Measurements from ENCODE around the gene HTT.
A peak's percentile ranks its signal among the peaks of the same experiment; 100 is the strongest.
"Not testable (repeated sequence)": the region's sequence is repeated elsewhere in the genome, so short reads cannot be mapped to it uniquely, and the experiment has no call there.

The HTT gene

DNA sequence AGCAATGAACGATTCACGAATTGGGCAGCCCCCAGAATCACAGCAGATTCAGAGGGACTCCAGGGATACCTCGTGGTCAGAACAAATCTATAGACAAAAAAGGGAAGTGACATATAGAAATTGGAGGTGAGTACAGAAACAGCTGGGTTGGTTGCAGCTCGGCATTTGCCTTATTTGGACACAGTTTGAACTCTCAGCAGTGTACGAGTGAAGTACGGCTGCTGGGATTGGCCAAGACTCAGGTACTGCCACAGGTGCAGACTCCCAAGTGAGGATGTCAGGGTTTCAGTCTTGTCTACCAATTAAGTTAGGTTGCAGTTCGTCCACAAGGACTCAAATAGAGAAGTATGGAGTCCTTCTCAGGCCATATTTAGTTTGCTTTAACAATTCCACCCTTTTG is 28.3 kb upstream of the HTT start:
- DNase-seq (ENCODE audit: low spot score) = no peak

DNA sequence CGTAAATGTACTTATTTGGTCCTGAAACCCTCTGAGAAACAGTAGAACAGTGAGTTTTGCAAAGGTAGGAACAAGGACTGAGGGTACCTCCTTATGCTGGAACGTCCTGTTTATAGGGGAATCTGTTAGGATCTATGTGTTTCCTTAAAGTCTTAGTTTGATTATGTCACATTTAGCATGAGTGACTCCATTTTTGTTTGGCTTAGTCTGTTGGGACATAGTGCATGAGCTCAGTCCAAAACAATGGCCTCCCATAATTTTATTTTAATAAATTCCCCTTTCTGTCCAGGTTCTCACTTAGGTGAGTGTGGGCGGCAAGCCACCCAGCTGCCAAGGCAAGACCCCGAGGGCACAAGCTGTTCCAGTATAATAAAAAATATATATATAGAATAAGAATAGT is 27.9 kb upstream of the HTT start:
- DNase-seq (ENCODE audit: low spot score) = no peak

DNA sequence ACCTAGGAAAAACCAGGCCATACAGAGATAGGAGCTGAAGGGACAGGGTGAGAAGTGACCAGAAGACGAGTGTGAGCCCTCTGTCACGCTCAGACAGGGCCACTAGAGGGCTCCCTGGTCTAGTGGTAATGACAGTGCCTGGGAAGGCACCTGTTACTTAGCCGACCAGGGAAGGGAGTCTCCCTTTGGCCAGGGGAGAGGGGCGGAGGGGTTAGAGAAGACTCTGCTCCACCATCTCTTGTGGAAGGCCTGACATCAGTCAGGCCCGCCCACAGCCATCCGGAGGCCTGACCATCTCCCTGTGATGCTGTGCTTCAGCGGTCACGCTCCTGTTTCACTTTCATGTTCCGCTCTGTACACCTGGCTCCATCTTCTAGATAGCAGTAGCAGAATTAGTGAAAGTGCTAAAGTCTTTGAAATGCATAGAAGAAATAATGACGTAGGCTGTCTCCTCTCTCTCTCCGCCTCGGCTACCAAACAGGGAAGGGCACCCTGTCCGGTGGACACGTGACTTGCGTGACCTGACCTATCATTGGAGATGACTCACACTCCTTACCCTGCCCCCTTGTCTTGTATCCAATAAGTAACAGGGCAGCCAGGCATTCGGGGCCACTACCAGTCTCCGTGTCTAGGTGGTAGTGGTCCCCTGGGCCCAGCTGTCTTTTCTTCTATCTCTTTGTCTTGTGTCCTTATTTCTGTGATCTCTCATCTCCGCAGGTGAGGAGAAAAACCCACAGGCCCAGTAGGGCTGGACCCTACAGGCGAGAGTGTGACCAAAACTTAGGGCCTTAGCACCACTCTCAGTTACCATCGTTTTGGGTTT is 26.8 kb upstream of the HTT start:
- DNase-seq (ENCODE audit: low spot score) = peak; percentile 47

DNA sequence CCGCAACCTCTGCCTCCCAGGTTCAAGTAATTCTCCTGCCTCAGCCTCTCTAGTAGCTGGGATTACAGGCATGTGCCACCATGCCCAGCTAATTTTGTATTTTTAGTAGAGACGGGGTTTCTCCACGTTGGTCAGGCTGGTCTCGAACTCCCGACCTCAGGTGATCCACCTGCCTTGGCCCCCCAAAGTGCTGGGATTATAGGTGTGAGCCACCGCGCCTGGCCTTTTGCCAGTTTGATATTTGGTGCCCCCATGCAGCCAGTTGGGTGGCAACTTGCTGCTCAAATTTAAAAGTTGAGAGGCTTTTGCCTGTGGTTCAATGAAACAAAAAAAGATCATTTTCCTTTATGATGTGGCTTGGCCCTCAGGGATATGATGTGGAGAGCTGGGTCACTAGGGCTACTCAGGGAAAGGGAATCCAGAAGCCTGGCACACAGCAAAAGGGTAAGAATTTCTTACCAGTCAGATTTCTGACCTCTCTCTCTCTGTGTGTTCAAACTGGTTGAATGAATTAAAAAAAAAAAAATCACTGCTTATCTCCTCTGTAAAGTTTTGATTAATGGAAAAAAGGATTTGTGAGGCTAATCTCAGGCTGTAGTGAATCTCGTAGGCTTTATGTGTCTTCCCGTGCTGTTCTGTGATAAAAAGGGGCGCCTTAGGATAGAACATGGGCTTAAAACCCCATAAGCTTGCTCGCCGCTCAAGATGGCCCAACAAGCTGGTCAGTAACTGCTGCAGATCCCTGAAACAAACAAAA is 23.2 kb upstream of the HTT start:
- DNase-seq (ENCODE audit: low spot score) = not testable (repeated sequence)

GRCh38 chr4:3054169-3054759 is 20.2 kb upstream of the HTT start:
- DNase-seq (ENCODE audit: low spot score) = no peak

GRCh38 chr4:3059943-3060342 is 14.5 kb upstream of the HTT start:
- no peak for DNase-seq (ENCODE audit: low spot score)

- no peak for DNase-seq (ENCODE audit: low spot score)
These were observed 13.5 kb upstream of the HTT start for GRCh38 chr4:3060946-3061345.

GRCh38 chr4:3062471-3062870 is 12.0 kb upstream of the HTT start:
- no peak for DNase-seq (ENCODE audit: low spot score)

- no peak for DNase-seq (ENCODE audit: low spot score)
These were observed 8.9 kb upstream of the HTT start for GRCh38 chr4:3065551-3065950.

DNA sequence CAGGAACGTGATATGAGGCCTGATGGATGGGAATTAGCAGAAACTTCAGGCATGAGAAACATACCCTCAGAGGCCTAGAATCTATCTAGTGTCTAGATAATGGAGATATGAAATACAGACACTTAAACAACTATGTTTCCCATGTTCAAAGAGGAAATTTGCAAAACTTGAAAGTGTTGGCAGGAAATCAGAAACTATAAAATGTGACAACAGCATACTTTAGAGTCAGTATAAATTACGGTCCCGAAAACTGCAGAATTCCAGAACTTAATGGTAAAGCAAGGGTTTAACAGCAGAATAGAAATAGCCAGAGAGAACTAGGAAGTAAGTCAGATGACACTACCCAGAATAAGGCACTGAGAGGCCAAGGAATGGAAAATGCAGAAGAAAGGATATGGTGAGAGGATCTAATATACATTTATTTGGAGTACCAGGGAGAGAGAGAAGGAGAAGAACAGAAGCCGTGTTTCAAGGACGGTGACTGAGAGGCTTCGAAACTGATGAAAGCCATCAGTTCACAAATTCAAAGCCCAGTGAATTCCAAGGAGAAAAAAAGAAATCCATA is 7.6 kb upstream of the HTT start:
- no peak for DNase-seq (ENCODE audit: low spot score)

GRCh38 chr4:3067473-3068001 is 6.9 kb upstream of the HTT start:
- no peak for DNase-seq (ENCODE audit: low spot score)

DNA sequence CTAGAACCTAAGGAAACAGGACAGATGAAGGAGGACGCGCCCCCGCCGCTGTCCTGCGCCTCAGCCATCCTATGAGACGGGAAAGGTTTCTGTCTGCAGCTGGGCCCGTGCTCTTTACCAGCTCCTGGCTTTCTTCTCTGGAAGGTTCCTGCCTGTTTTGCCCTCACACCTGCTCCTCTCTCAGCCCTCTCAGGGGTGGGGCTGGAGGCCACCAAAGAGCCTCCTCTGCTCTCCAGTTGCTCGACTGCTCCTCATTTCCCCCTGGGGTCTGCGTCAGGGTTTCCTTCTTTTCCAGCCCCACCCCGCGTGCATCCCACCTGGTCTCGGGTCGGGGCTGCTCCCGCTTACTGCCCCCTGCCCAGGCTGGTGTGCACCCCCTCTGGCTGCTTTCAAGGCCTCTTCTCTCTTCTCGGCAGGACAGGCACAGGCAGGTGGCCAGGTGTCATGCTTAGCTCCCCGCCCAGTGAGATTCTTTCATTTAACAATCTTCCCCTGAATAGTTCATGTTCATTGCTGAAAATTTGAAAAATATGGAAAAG is 4.8 kb upstream of the HTT start:
- DNase-seq (ENCODE audit: low spot score) = no peak

DNA sequence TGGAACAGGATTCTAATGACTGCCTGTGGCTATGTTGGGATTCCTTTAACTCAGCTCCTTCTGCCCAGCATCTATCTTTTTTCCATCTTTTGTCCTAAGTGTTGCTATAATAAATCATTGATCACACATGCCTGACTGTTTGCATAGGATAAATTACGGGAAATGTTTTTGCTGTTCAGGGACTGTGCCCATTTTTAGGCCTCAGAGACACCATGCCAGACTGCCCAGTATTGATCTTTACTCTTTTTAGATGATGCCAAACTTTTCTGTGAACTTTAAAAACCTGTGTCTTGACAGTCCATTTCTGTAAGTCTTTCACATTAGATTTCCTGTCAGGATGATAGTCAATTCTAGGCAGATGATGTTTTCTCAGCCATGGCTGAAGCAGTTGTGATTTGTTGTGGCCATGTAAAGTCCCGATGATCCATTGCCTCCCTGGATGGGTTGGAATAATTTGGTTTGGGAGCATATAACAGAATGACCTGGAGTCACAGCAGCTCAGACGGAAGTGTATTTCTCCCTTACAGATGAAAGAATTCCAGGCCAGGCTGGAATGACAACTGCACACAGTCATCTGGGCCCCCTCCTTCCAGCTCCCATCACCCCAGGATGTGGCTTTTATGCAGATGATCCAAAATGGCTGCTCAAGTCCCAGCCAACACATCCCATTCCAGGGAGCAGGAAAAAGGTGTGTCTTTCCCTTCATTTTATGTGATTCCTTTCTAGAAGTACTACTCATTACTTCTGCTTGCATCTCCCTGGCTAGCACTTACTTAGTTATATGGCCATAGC is 3.6 kb upstream of the HTT start:
- DNase-seq (ENCODE audit: low spot score) = no peak

- DNase-seq (ENCODE audit: low spot score) = no peak
These were observed 2.7 kb upstream of the HTT start for GRCh38 chr4:3071811-3072210.

DNA sequence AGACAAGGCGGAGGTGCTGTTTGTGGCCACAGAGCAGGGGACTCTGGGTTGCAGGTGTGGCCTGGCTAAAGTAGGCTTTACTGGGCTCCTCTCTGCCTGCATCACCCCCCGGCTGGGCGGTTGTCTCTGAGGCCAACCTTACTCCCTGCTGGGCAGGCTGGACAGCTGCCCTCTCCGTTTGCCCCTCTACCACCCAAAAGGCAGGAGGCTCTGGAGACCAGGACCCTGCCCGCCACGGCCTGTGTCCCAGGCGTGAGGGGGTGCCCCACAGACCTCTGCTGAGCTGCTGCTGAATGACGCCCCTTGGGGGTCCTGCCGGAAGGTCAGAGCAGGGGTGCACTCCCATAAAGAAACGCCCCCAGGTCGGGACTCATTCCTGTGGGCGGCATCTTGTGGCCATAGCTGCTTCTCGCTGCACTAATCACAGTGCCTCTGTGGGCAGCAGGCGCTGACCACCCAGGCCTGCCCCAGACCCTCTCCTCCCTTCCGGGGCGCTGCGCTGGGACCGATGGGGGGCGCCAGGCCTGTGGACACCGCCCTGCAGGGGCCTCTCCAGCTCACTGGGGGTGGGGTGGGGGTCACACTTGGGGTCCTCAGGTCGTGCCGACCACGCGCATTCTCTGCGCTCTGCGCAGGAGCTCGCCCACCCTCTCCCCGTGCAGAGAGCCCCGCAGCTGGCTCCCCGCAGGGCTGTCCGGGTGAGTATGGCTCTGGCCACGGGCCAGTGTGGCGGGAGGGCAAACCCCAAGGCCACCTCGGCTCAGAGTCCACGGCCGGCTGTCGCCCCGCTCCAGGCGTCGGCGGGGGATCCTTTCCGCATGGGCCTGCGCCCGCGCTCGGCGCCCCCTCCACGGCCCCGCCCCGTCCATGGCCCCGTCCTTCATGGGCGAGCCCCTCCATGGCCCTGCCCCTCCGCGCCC is 1.1 kb upstream of the HTT start:
- no peak for DNase-seq (ENCODE audit: low spot score)

DNA sequence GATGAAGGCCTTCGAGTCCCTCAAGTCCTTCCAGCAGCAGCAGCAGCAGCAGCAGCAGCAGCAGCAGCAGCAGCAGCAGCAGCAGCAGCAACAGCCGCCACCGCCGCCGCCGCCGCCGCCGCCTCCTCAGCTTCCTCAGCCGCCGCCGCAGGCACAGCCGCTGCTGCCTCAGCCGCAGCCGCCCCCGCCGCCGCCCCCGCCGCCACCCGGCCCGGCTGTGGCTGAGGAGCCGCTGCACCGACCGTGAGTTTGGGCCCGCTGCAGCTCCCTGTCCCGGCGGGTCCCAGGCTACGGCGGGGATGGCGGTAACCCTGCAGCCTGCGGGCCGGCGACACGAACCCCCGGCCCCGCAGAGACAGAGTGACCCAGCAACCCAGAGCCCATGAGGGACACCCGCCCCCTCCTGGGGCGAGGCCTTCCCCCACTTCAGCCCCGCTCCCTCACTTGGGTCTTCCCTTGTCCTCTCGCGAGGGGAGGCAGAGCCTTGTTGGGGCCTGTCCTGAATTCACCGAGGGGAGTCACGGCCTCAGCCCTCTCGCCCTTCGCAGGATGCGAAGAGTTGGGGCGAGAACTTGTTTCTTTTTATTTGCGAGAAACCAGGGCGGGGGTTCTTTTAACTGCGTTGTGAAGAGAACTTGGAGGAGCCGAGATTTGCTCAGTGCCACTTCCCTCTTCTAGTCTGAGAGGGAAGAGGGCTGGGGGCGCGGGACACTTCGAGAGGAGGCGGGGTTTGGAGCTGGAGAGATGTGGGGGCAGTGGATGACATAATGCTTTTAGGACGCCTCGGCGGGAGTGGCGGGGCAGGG is 568 bp downstream of the HTT start:
- peak; percentile 24 for DNase-seq (ENCODE audit: low spot score)

- DNase-seq (ENCODE audit: low spot score) = peak; percentile 11
These were observed 1.1 kb downstream of the HTT start for GRCh38 chr4:3075652-3075981.

GRCh38 chr4:3077796-3078195 is 3.3 kb downstream of the HTT start:
- no peak for DNase-seq (ENCODE audit: low spot score)

DNA sequence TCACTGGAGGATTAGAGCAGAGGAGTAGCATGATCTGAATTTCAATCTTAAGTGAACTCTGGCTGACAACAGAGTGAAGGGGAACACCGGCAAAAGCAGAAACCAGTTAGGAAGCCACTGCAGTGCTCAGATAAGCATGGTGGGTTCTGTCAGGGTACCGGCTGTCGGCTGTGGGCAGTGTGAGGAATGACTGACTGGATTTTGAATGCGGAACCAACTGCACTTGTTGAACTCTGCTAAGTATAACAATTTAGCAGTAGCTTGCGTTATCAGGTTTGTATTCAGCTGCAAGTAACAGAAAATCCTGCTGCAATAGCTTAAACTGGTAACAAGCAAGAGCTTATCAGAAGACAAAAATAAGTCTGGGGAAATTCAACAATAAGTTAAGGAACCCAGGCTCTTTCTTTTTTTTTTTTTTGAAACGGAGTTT is 5.2 kb downstream of the HTT start:
- no peak for DNase-seq (ENCODE audit: low spot score)
